GM19238 (cell line): ENCODE measurements around the gene TTC13.
A peak's percentile ranks its signal among the peaks of the same experiment; 100 is the strongest.

Experiments
- DNase-seq: peaks from one replicate; pipeline ENCODE4 v3.0.0; 2011; ENCODE audit warnings: low spot score; ENCODE audit not compliant: insufficient read length

TTC13 gene

GRCh38 chr1:230869500-230869899, 109.2 kb downstream of the TTC13 start:
- DNase-seq: no peak

- no peak for DNase-seq
Measured at GRCh38 chr1:230868736-230869385, 109.8 kb downstream of the TTC13 start.

GRCh38 chr1:230867903-230868735, 110.5 kb downstream of the TTC13 start, which contains the start of gene C1orf198:
Gene C1orf198 (minus strand): TSS chr1:230868521. CDS start chr1:230868512, 9 bp downstream.
- peak; percentile 75 for DNase-seq

DNA sequence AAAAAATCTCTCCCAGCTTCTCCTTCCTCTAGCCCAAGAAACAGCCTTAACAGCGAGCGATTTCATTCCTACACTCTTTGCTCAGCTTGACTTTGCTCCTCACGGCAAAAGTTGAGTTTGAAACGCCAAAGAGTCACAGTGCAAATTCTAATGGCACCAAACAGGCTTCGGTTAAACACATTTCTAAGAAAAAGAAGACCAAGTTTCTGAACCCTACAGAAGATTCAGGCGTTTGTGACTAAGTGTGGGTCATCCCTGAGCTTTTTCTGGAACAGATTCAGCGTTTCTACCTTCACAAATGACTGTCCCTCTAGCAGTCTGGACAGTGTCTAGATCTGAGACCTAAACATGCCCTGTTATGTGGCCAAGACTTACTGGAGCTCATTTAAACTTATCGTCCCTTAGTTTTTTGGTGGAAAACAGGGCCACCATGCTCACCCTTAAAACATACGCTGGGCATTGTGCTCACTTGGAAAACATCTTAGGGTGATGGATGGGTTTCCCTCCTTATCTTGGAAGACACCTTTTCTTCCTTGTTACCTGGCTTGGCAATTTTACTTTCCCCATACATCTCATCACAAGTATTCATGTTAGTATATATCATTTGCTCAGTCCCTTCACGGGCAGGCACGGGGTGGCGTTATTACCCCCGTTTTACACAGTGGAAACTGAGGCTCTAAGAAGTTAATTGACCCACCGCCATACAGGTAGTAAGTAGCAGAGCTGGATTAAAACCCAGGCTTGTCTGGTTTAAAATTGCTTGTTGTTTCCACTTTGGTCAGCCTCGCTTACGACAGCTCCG, 111.4 kb downstream of the TTC13 start:
- DNase-seq: no peak

- DNase-seq: no peak
Measured at GRCh38 chr1:230866171-230867070, 112.2 kb downstream of the TTC13 start.

- DNase-seq: no peak
Measured at GRCh38 chr1:230865062-230865817, 113.4 kb downstream of the TTC13 start.

- no peak for DNase-seq
Measured at GRCh38 chr1:230864441-230864840, 114.2 kb downstream of the TTC13 start.

GRCh38 chr1:230863449-230863848, 115.2 kb downstream of the TTC13 start:
- DNase-seq: no peak

GRCh38 chr1:230861970-230862595, 116.6 kb downstream of the TTC13 start:
- DNase-seq: no peak

DNA sequence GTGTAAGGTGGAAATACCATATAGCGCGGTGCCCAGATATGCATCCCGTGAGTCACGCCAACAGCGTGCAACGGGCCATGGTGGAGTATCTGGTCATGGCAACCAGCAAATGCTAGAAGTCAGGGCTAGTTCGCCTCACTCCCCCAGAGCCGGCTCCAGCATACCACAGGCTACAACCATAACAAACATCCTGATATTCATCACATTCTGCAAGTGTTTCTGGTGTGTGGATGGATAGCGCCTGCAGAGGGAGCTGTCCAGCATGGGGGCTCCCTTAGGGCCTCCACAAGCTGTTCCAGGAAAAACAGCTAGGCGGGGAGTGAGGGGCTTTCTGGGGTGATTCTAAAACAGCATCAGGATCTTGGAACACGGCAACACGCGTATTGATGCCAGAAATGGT, 117.2 kb downstream of the TTC13 start:
- no peak for DNase-seq

GRCh38 chr1:230860617-230861384, 117.9 kb downstream of the TTC13 start:
- no peak for DNase-seq

DNA sequence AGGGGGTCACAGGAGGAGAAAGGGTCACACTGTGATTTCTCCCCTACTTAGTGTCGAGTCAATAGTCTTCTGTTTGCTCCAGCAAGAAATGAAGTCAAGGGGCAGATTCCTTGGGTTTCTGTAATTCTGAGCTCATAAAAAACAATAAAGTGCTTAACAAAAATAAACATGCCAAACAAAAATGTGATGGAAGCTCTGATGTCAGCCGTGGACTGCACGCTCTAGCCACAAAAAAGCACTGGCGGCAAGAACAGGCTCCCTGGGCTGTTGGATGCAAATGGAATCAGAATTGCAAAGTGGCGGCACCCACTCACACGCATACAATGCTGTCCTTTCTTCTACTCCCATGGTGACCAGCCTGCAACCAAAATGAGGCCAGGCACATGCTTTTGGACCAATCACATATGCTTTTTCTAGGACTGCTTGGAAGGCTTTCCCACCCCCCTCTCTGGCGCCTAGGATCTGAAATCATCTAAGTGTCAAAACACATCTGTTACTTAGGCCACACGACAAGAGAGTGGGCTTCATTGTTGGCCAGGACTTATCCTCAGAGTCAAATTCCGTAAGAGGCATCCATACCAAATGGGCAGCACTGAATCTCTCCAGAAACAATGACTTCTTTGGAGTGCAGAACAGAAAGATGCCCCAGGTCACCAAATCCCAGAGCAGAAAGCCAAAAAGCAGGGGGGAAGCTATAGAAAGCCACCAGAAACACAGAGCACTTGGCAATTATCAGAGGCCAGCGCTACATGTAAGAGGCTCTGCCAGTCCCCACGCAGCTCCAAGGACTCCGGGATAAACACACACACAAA, 119.5 kb downstream of the TTC13 start:
- no peak for DNase-seq

GRCh38 chr1:230858236-230858820, 120.3 kb downstream of the TTC13 start:
- DNase-seq: no peak

DNA sequence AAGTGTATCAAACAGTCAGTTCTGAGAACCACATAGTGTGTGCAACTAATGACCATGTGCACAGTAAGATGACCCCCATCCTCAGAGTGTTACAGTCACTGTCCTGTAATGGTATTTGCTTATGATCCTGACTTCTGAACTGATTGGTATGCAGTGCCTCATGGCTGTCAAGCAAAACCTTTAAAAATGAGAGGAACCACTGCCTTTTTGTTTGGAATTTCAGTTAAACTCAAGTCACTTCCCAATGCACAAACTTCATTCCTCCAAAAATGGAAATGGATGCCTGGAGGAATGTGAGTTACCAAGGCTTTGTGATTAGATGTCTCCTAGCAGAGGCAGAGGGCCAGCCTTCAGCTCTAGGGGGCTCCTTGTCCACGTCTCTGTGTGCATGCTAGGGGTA, 120.8 kb downstream of the TTC13 start:
- DNase-seq: no peak

GRCh38 chr1:230857077-230857476, 121.6 kb downstream of the TTC13 start:
- no peak for DNase-seq
